GM12878 (cell line): ENCODE measurements around the gene ADGRD1. TPM values are rescaled to one million over a fixed set of nuclear protein-coding genes. Genes with fewer than 3 reads are reported as not detected.
"Not testable (repeated sequence)": the region's sequence is repeated elsewhere in the genome, so short reads cannot be mapped to it uniquely, and the experiment has no call there.

ENCODE experiments used
- ATAC-seq: fragments of 200-7000 bp; cut with Tn5 transposase; 3 replicates; pipeline ENCODE4 v1.9.1; 2020; ENCODE audit warnings: mild to moderate bottlenecking, moderate library complexity
- BruUV-seq: library from RNA; stranded (reverse); fragments of 400-500 nt; replicated peaks from 2 replicates; lab custom pipeline; 2021; lab: Mats Ljungman, UMichigan
- CTCF ChIA-PET: fragments of 300-600 bp; sonication (Branson Sonifier 250); formaldehyde crosslinking; extraction: SDS; loops from one replicate; lab custom pipeline; 2021; ENCODE audit warnings: inconsistent platforms; lab: Yijun Ruan, JAX
- POLR2A ChIA-PET: fragments of 350-600 bp; formaldehyde crosslinking; extraction: SDS; loops from one replicate; lab custom pipeline; 2021; ENCODE audit warnings: inconsistent platforms; lab: Charles Lee
- RAD21 ChIA-PET: fragments of 300-600 bp; sonication (Branson Sonifier 250); formaldehyde crosslinking; loops from one replicate; lab custom pipeline; 2023; ENCODE audit warnings: antibody characterized with exemption; ENCODE audit not compliant: unreplicated experiment; lab: Charles Lee
- SMC1A ChIA-PET: fragments of 300-600 bp; sonication (Branson Sonifier 250); formaldehyde crosslinking; loops from one replicate; lab custom pipeline; 2023; ENCODE audit not compliant: unreplicated experiment, uncharacterized antibody; lab: Charles Lee
- DNase-seq: peaks from one replicate; pipeline ENCODE4 v3.0.0-alpha.2; 2011; ENCODE audit warnings: low read depth, low spot score
- FAIRE-seq: peaks from 3 replicates; lab custom pipeline; 2011; peaks lifted over from hg19 to GRCh38; lab: Jason Lieb, UNC
- H2AFZ ChIP-seq: 2 replicates; pipeline ENCODE4 v1.6.0; 2011; ENCODE audit warnings: low read depth, low read length, control low read depth; ENCODE audit not compliant: control insufficient read depth
- H3K27ac ChIP-seq: 2 replicates; pipeline ENCODE4 v1.5.1; 2011; ENCODE audit warnings: control low read depth; ENCODE audit not compliant: control insufficient read depth, insufficient read depth
- H3K27me3 ChIP-seq, 2 experiments: replicated peaks in 1 of 2; 2 replicates each; pipeline versions ENCODE4 v1.6.0 to v1.6.1; 2011; ENCODE audit warnings: low read length in 1 of 2; ENCODE audit not compliant: control insufficient read depth in 2 of 2, insufficient read depth in 2 of 2
- H3K36me3 ChIP-seq, 2 experiments: 2 replicates each; pipeline ENCODE4 v1.5.1; 2011; ENCODE audit warnings: low read length in 1 of 2; ENCODE audit not compliant: control insufficient read depth in 2 of 2, insufficient read depth in 2 of 2
- H3K4me1 ChIP-seq: 2 replicates; pipeline ENCODE4 v1.6.1; 2011; ENCODE audit warnings: mild to moderate bottlenecking, low read length, moderate library complexity, mixed read lengths; ENCODE audit not compliant: control insufficient read depth, insufficient read depth
- H3K4me2 ChIP-seq: 2 replicates; pipeline ENCODE4 v1.6.0; 2011; ENCODE audit warnings: control low read depth; ENCODE audit not compliant: control insufficient read depth, insufficient read depth
- H3K4me3 ChIP-seq: fragments of 200-600 bp; sonication (generic); 2 replicates; pipeline ENCODE4 v1.5.1; 2016
- H3K79me2 ChIP-seq: 2 replicates; pipeline ENCODE4 v1.6.0; 2011; ENCODE audit warnings: low read length; ENCODE audit not compliant: control insufficient read depth, insufficient read depth
- H3K9ac ChIP-seq: 2 replicates; pipeline ENCODE4 v1.8.0; 2011; ENCODE audit warnings: low read length, control low read depth, mixed read lengths; ENCODE audit not compliant: control insufficient read depth, insufficient read depth
- H3K9me3 ChIP-seq: replicated peaks from 3 replicates; pipeline ENCODE4 v1.5.1; 2011; ENCODE audit warnings: mild to moderate bottlenecking, low read length; ENCODE audit not compliant: control insufficient read depth, insufficient read depth
- H4K20me1 ChIP-seq: 2 replicates; pipeline ENCODE4 v1.6.0; 2011; ENCODE audit not compliant: control insufficient read depth, insufficient read depth
- CREB1 ChIP-seq: IDR thresholded peaks from 2 replicates; pipeline ENCODE4 v1.6.1; 2012; ENCODE audit warnings: low read depth, mild to moderate bottlenecking, inconsistent platforms
- DPF2 ChIP-seq: fragments of 450-650 bp; IDR thresholded peaks from 2 replicates; pipeline ENCODE4 v1.6.1; 2017; ENCODE audit warnings: mild to moderate bottlenecking
- FOXK2 ChIP-seq: fragments of 450-650 bp; IDR thresholded peaks from 2 replicates; pipeline ENCODE4 v1.6.1; 2017; ENCODE audit warnings: mild to moderate bottlenecking, moderate library complexity
- IKZF2 ChIP-seq, 2 experiments: fragments of 450-650 bp; IDR thresholded peaks; 2 replicates each; pipeline ENCODE4 v1.6.1; 2017; ENCODE audit warnings: mild to moderate bottlenecking in 2 of 2, moderate library complexity in 2 of 2
- NFIC ChIP-seq: IDR thresholded peaks from 2 replicates; pipeline ENCODE4 v1.6.1; 2012; ENCODE audit warnings: low read depth, mild to moderate bottlenecking, inconsistent platforms, low read length, moderate library complexity
- NFYA ChIP-seq: IDR thresholded peaks from 2 replicates; pipeline ENCODE4 v1.6.1; 2011; ENCODE audit warnings: low read depth, mild to moderate bottlenecking, low read length, improper control_type of control experiment, borderline replicate concordance
- RFX5 ChIP-seq: IDR thresholded peaks from 2 replicates; pipeline ENCODE4 v1.6.1; 2011; ENCODE audit warnings: low read depth, low read length, improper control_type of control experiment
- SIN3A ChIP-seq: IDR thresholded peaks from 2 replicates; pipeline ENCODE4 v1.6.1; 2012; ENCODE audit warnings: low read depth, low read length, improper control_type of control experiment
- TARDBP ChIP-seq: IDR thresholded peaks from 2 replicates; pipeline ENCODE4 v1.6.1; 2016; ENCODE audit warnings: borderline replicate concordance
- WGBS: methylation state at CpG from one replicate; pipeline ENCODE4 v1.1.6; 2016; ENCODE audit warnings: low lambda C conversion rate; ENCODE audit not compliant: insufficient replicate concordance, insufficient coverage; ENCODE audit errors: missing lambda C conversion rate; 5-methylcytosine and 5-hydroxymethylcytosine counted together
- in situ Hi-C: fragments of 300-500 bp; cut with MboI; formaldehyde crosslinking; loops from 9 replicates; pipeline ENCODE4 v1.14.3; 2018; ENCODE audit warnings: mixed read lengths
- intact Hi-C: fragments of 100-400 bp; cut with micrococcal nuclease; formaldehyde crosslinking; loops from one replicate; pipeline ENCODE4 v1.14.2; 2022; ENCODE audit not compliant: unreplicated experiment
- polyA plus RNA-seq, 11 experiments: library from polyadenylated mRNA; depleted of rRNA in 4 of 11; unstranded in 6 of 11; stranded (reverse) in 5 of 11; fragments of >200 nt; fragmentation: Nextera tagmentation in 4 of 11; fragmentation: Illumina TruSeq in 1 of 11; extraction: Ambion mirVana in 4 of 11; extraction: Trizol in 1 of 11; gene quantifications; 1 replicate in 1 of 11; 2 replicates in 10 of 11; pipeline versions ENCODE4 v1.2.1 to v1.2.3, GENCODE V29; 2011 to 2016; ENCODE audit warnings: inconsistent platforms in 2 of 11, missing spikeins in 2 of 11, low read depth in 1 of 11
- total RNA-seq, 4 experiments: library from RNA; depleted of rRNA in 3 of 4; stranded (reverse); fragments of >200 nt in 3 of 4; fragmentation: Illumina TruSeq in 1 of 4; extraction: Trizol in 1 of 4; gene quantifications; 2 replicates each; pipeline versions ENCODE4 v1.2.1 to v1.2.3, GENCODE V29; 2013 to 2021
- TF ChIP-seq, protein P1 (sequence below): fragments of 450-650 bp; IDR thresholded peaks from 2 replicates; pipeline ENCODE4 v1.6.1; 2017; ENCODE audit warnings: borderline replicate concordance
- TF ChIP-seq, protein P2 (sequence below): IDR thresholded peaks from 2 replicates; pipeline ENCODE4 v1.6.1; 2011; ENCODE audit warnings: low read depth, low read length, improper control_type of control experiment, borderline replicate concordance
- TF ChIP-seq, protein P3 (sequence below): IDR thresholded peaks from 2 replicates; pipeline ENCODE4 v1.6.1; 2012; ENCODE audit warnings: improper control_type of control experiment, low read depth, low read length; ENCODE audit not compliant: insufficient replicate concordance
- TF ChIP-seq, protein P4 (sequence below): fragments of 450-650 bp; conservative IDR thresholded peaks from 2 replicates; pipeline ENCODE4 v1.6.1; 2017; ENCODE audit warnings: mild to moderate bottlenecking, moderate library complexity

Gene ADGRD1
- total and polyA plus RNA-seq, 10 of the 15 experiments (the other 5 are each of a cell fraction or from before 2014, with no cell fraction given) = 0.15 to 12.7 (median 1.2) TPM

DNA sequence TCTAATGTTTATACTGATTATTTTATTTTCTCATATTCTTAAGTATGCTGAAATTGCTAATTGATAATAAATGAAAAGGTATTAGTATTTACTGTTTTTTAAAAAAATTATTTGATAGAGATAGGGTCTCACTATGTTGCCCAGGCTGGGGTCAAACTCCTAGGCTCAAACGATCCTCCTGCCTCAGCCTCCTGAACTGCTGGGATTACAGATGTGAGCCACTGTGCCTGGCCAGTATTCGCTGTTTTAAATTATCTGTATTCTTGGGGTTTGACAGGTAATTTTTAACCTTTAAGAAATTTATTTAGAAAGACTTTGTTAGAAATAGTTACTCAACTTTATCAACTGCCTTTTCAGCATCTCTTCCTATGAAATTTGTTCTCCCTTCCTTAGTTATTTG, 49.6 kb upstream of the ADGRD1 start (continued):
- TF ChIP-seq, protein P1, sequence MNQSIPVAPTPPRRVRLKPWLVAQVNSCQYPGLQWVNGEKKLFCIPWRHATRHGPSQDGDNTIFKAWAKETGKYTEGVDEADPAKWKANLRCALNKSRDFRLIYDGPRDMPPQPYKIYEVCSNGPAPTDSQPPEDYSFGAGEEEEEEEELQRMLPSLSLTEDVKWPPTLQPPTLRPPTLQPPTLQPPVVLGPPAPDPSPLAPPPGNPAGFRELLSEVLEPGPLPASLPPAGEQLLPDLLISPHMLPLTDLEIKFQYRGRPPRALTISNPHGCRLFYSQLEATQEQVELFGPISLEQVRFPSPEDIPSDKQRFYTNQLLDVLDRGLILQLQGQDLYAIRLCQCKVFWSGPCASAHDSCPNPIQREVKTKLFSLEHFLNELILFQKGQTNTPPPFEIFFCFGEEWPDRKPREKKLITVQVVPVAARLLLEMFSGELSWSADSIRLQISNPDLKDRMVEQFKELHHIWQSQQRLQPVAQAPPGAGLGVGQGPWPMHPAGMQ = no peak
- TF ChIP-seq, protein P2, sequence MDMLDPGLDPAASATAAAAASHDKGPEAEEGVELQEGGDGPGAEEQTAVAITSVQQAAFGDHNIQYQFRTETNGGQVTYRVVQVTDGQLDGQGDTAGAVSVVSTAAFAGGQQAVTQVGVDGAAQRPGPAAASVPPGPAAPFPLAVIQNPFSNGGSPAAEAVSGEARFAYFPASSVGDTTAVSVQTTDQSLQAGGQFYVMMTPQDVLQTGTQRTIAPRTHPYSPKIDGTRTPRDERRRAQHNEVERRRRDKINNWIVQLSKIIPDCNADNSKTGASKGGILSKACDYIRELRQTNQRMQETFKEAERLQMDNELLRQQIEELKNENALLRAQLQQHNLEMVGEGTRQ = no peak
- TF ChIP-seq DPF2 (no peak), TARDBP (no peak), SIN3A (no peak), CREB1 (no peak), RFX5 (no peak), NFYA (no peak), FOXK2 (no peak), NFIC (no peak), IKZF2 (IDR thresholded peaks at IDR 0.05) (no peak)
- TF ChIP-seq, protein P3, sequence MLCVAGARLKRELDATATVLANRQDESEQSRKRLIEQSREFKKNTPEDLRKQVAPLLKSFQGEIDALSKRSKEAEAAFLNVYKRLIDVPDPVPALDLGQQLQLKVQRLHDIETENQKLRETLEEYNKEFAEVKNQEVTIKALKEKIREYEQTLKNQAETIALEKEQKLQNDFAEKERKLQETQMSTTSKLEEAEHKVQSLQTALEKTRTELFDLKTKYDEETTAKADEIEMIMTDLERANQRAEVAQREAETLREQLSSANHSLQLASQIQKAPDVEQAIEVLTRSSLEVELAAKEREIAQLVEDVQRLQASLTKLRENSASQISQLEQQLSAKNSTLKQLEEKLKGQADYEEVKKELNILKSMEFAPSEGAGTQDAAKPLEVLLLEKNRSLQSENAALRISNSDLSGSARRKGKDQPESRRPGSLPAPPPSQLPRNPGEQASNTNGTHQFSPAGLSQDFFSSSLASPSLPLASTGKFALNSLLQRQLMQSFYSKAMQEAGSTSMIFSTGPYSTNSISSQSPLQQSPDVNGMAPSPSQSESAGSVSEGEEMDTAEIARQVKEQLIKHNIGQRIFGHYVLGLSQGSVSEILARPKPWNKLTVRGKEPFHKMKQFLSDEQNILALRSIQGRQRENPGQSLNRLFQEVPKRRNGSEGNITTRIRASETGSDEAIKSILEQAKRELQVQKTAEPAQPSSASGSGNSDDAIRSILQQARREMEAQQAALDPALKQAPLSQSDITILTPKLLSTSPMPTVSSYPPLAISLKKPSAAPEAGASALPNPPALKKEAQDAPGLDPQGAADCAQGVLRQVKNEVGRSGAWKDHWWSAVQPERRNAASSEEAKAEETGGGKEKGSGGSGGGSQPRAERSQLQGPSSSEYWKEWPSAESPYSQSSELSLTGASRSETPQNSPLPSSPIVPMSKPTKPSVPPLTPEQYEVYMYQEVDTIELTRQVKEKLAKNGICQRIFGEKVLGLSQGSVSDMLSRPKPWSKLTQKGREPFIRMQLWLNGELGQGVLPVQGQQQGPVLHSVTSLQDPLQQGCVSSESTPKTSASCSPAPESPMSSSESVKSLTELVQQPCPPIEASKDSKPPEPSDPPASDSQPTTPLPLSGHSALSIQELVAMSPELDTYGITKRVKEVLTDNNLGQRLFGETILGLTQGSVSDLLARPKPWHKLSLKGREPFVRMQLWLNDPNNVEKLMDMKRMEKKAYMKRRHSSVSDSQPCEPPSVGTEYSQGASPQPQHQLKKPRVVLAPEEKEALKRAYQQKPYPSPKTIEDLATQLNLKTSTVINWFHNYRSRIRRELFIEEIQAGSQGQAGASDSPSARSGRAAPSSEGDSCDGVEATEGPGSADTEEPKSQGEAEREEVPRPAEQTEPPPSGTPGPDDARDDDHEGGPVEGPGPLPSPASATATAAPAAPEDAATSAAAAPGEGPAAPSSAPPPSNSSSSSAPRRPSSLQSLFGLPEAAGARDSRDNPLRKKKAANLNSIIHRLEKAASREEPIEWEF = no peak
- TF ChIP-seq, protein P4, sequence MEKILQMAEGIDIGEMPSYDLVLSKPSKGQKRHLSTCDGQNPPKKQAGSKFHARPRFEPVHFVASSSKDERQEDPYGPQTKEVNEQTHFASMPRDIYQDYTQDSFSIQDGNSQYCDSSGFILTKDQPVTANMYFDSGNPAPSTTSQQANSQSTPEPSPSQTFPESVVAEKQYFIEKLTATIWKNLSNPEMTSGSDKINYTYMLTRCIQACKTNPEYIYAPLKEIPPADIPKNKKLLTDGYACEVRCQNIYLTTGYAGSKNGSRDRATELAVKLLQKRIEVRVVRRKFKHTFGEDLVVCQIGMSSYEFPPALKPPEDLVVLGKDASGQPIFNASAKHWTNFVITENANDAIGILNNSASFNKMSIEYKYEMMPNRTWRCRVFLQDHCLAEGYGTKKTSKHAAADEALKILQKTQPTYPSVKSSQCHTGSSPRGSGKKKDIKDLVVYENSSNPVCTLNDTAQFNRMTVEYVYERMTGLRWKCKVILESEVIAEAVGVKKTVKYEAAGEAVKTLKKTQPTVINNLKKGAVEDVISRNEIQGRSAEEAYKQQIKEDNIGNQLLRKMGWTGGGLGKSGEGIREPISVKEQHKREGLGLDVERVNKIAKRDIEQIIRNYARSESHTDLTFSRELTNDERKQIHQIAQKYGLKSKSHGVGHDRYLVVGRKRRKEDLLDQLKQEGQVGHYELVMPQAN = no peak

DNA sequence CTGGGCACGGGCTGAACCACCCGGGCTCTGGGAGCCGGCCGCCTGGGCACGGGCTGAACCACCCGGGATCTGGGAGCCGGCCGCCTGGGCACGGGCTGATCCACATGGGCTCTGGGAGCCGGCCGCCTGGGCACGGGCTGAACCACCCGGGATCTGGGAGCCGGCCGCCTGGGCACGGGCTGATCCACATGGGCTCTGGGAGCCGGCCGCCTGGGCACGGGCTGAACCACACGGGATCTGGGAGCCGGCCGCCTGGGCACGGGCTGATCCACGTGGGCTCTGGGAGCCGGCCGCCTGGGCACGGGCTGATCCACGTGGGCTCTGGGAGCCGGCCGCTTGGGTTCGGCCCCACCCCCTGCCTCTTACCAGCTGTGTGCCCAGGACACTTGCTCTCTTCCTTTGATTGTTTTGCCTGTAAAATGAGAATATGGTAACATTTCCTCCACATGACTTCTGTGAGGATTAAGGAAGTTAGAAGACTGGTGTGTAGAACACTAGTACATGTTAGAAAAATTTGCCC, 48.7 kb upstream of the ADGRD1 start:
- ATAC-seq, H3K4me3 ChIP-seq, in situ Hi-C loops, H3K36me3 ChIP-seq, intact Hi-C loops, H3K4me2 ChIP-seq, DNase-seq, FAIRE-seq, H3K27ac ChIP-seq, BruUV-seq, H3K79me2 ChIP-seq, H3K9ac ChIP-seq, SMC1A ChIA-PET, H4K20me1 ChIP-seq, RAD21 ChIA-PET, POLR2A ChIA-PET, H3K27me3 ChIP-seq, H3K9me3 ChIP-seq, H2AFZ ChIP-seq, H3K4me1 ChIP-seq, CTCF ChIA-PET: not testable (repeated sequence)
- WGBS = 81% methylated on average over 23 of the region's 31 CpGs
